ENCODE measurements around the gene ROBO2.

ROBO2 gene

DNA sequence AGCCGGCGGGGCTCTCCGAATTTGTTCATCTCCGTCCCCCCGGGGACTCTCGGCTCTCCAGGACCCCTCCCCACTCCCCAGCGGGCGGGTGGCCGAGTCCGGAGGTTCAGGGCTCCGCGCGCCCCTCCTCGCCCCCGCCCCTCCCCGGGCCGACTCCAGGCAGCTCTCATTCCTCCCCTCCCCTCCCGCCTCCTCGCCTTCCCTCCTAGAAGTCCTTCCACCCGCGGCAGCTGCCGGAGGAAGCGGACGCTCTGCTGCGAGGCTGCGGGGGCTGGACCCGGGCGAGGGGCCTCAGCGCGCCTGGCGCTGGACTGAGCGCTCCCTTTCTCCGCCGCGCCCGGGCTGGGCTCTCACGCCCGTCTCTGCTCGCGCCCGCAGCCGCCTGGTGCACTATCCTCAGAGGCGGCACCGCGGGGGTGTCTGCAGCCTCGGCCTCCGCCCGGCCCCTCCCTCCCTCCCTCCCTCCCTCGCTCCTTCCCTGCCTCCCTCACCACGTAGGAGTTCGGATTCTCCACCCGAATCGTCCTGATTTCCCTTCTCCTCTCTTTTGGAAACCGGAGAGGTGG, at the start of gene ROBO2 (continued):
- no peak for TF ChIP-seq KLF7 (tag by site-specific recombination; IDR thresholded peaks at IDR 0.05; ENCODE audit: borderline replicate concordance)
- TF ChIP-seq ZNF660 (tag by site-specific recombination; IDR thresholded peaks at IDR 0.05) = 0 out of 2 replicates have a peak, but pooled peaks have one; percentile 8
- TF ChIP-seq, protein P1, sequence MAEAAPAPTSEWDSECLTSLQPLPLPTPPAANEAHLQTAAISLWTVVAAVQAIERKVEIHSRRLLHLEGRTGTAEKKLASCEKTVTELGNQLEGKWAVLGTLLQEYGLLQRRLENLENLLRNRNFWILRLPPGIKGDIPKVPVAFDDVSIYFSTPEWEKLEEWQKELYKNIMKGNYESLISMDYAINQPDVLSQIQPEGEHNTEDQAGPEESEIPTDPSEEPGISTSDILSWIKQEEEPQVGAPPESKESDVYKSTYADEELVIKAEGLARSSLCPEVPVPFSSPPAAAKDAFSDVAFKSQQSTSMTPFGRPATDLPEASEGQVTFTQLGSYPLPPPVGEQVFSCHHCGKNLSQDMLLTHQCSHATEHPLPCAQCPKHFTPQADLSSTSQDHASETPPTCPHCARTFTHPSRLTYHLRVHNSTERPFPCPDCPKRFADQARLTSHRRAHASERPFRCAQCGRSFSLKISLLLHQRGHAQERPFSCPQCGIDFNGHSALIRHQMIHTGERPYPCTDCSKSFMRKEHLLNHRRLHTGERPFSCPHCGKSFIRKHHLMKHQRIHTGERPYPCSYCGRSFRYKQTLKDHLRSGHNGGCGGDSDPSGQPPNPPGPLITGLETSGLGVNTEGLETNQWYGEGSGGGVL (tag by site-specific recombination; IDR thresholded peaks at IDR 0.05) = peak; percentile 73
- peak; percentile 64 for TF ChIP-seq ZNF341 (tag by site-specific recombination; IDR thresholded peaks at IDR 0.05; ENCODE audit: low read depth)
- TF ChIP-seq ZNF639 (tag by site-specific recombination; IDR thresholded peaks at IDR 0.05) = no peak

- TF ChIP-seq ZFP41 (tag by site-specific recombination; IDR thresholded peaks at IDR 0.05; ENCODE audit: borderline replicate concordance) (no peak), ZNF600 (tag by site-specific recombination; IDR thresholded peaks at IDR 0.05) (no peak), ZNF426 (tag by site-specific recombination; IDR thresholded peaks at IDR 0.05) (no peak), KLF8 (tag by site-specific recombination; IDR thresholded peaks at IDR 0.05) (no peak), IKZF3 (tag by site-specific recombination; IDR thresholded peaks at IDR 0.05) (no peak), ZBTB1 (tag by site-specific recombination; IDR thresholded peaks at IDR 0.05) (no peak), ZFP69B (tag by site-specific recombination; IDR thresholded peaks at IDR 0.05) (no peak), ZNF175 (tag by site-specific recombination; IDR thresholded peaks at IDR 0.05) (no peak)
- TF ChIP-seq, protein P2, sequence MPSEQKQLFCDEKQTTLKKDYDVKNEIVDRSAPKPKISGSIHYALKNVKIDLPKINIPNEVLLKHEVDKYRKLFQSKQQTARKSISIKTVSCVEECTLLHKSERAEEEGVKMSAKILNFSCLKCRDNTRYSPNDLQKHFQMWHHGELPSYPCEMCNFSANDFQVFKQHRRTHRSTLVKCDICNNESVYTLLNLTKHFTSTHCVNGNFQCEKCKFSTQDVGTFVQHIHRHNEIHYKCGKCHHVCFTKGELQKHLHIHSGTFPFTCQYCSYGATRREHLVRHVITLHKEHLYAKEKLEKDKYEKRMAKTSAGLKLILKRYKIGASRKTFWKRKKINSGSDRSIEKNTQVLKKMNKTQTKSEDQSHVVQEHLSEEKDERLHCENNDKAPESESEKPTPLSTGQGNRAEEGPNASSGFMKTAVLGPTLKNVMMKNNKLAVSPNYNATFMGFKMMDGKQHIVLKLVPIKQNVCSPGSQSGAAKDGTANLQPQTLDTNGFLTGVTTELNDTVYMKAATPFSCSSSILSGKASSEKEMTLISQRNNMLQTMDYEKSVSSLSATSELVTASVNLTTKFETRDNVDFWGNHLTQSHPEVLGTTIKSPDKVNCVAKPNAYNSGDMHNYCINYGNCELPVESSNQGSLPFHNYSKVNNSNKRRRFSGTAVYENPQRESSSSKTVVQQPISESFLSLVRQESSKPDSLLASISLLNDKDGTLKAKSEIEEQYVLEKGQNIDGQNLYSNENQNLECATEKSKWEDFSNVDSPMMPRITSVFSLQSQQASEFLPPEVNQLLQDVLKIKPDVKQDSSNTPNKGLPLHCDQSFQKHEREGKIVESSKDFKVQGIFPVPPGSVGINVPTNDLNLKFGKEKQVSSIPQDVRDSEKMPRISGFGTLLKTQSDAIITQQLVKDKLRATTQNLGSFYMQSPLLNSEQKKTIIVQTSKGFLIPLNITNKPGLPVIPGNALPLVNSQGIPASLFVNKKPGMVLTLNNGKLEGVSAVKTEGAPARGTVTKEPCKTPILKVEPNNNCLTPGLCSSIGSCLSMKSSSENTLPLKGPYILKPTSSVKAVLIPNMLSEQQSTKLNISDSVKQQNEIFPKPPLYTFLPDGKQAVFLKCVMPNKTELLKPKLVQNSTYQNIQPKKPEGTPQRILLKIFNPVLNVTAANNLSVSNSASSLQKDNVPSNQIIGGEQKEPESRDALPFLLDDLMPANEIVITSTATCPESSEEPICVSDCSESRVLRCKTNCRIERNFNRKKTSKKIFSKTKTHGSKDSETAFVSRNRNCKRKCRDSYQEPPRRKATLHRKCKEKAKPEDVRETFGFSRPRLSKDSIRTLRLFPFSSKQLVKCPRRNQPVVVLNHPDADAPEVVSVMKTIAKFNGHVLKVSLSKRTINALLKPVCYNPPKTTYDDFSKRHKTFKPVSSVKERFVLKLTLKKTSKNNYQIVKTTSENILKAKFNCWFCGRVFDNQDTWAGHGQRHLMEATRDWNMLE (tag by site-specific recombination; conservative IDR thresholded peaks at IDR 0.05; ENCODE audit: low read depth) = no peak
- TF ChIP-seq, protein P3, sequence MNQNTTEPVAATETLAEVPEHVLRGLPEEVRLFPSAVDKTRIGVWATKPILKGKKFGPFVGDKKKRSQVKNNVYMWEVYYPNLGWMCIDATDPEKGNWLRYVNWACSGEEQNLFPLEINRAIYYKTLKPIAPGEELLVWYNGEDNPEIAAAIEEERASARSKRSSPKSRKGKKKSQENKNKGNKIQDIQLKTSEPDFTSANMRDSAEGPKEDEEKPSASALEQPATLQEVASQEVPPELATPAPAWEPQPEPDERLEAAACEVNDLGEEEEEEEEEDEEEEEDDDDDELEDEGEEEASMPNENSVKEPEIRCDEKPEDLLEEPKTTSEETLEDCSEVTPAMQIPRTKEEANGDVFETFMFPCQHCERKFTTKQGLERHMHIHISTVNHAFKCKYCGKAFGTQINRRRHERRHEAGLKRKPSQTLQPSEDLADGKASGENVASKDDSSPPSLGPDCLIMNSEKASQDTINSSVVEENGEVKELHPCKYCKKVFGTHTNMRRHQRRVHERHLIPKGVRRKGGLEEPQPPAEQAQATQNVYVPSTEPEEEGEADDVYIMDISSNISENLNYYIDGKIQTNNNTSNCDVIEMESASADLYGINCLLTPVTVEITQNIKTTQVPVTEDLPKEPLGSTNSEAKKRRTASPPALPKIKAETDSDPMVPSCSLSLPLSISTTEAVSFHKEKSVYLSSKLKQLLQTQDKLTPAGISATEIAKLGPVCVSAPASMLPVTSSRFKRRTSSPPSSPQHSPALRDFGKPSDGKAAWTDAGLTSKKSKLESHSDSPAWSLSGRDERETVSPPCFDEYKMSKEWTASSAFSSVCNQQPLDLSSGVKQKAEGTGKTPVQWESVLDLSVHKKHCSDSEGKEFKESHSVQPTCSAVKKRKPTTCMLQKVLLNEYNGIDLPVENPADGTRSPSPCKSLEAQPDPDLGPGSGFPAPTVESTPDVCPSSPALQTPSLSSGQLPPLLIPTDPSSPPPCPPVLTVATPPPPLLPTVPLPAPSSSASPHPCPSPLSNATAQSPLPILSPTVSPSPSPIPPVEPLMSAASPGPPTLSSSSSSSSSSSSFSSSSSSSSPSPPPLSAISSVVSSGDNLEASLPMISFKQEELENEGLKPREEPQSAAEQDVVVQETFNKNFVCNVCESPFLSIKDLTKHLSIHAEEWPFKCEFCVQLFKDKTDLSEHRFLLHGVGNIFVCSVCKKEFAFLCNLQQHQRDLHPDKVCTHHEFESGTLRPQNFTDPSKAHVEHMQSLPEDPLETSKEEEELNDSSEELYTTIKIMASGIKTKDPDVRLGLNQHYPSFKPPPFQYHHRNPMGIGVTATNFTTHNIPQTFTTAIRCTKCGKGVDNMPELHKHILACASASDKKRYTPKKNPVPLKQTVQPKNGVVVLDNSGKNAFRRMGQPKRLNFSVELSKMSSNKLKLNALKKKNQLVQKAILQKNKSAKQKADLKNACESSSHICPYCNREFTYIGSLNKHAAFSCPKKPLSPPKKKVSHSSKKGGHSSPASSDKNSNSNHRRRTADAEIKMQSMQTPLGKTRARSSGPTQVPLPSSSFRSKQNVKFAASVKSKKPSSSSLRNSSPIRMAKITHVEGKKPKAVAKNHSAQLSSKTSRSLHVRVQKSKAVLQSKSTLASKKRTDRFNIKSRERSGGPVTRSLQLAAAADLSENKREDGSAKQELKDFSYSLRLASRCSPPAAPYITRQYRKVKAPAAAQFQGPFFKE (tag by site-specific recombination; IDR thresholded peaks at IDR 0.05; ENCODE audit: borderline replicate concordance) = no peak
- TF ChIP-seq, protein P4, sequence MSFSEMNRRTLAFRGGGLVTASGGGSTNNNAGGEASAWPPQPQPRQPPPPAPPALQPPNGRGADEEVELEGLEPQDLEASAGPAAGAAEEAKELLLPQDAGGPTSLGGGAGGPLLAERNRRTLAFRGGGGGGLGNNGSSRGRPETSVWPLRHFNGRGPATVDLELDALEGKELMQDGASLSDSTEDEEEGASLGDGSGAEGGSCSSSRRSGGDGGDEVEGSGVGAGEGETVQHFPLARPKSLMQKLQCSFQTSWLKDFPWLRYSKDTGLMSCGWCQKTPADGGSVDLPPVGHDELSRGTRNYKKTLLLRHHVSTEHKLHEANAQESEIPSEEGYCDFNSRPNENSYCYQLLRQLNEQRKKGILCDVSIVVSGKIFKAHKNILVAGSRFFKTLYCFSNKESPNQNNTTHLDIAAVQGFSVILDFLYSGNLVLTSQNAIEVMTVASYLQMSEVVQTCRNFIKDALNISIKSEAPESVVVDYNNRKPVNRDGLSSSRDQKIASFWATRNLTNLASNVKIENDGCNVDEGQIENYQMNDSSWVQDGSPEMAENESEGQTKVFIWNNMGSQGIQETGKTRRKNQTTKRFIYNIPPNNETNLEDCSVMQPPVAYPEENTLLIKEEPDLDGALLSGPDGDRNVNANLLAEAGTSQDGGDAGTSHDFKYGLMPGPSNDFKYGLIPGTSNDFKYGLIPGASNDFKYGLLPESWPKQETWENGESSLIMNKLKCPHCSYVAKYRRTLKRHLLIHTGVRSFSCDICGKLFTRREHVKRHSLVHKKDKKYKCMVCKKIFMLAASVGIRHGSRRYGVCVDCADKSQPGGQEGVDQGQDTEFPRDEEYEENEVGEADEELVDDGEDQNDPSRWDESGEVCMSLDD (tag by site-specific recombination; IDR thresholded peaks at IDR 0.05) = no peak
- no peaks in the 10 kb centered on the region for H3K9me3 ChIP-seq (ENCODE audit: control insufficient read depth, insufficient read depth, low read depth, low read length)
- ChIA-PET CTCF (no interaction called here), POLR2A (no interaction called here)
- H3K4me3 ChIP-seq (ENCODE audit: low read depth, low read length) = no peak overlapping the region
- no peaks in the 10 kb centered on the region for H3K4me1 ChIP-seq (ENCODE audit: control insufficient read depth, insufficient read depth, low read length)
- H3K27ac ChIP-seq (ENCODE audit: extremely low read depth, low read depth, low read length) = no peak overlapping the region
- no peaks in the 10 kb centered on the region for H3K36me3 ChIP-seq (ENCODE audit: control insufficient read depth in 2 of 2, insufficient read depth in 1 of 2, low read length in 2 of 2)
These were observed 49.3 kb upstream of the ROBO2 start for GRCh38 chr3:76990606-76991005.

Measured in HEK293 (cell line).